ENCODE measurements around the gene XYLT1. TPM values are rescaled to one million over a fixed set of nuclear protein-coding genes. Genes with fewer than 3 reads are reported as not detected.

XYLT1 gene
- total and polyA plus RNA-seq, 2 of the 4 experiments (the other 2 are of a cell fraction): 9.0 to 12.7 TPM

DNA sequence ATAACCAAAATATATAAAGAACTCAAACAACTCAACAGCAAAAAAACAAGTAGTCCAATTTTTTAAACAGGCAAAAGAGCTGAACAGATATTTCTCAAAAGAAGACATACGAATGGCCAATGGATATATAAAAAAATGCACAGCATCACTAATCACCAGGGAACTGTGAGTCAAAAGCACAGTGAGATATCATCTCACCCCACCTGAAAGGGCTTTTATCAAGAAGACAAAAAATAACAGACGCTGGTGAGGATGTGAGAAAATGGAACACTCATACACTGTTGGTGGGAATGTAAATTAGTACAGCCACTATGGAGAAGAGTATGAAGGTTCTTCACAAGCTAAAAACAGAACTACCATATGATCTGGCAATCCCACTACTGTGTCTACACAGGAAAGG lies 7.4 kb downstream of the XYLT1 start:
- intact Hi-C loops (cut with micrococcal nuclease): loop anchor here (10.0 kb wide), 1 partner anchor 389 kb away; no protein-coding TSS in a partner anchor
- CTCF ChIA-PET: interaction anchor here (1.5 kb wide), 1 partner anchor 56 kb away, joined by 4 read pairs; no protein-coding TSS in a partner anchor
- no TSS peak for BruUV-seq (replicated peaks)

More for the DNA sequence above, 7.4 kb downstream of the XYLT1 start:
- Histone ChIP-seq H3K4me1 (ENCODE audit: control insufficient read depth, insufficient read depth, low read length) (peaks cover 6% of the 10 kb centered on the region), H3K27ac (ENCODE audit: insufficient read depth, low read length) (no peak overlapping the region), H3K4me3 (ENCODE audit: insufficient read depth, low read depth, low read length) (no peak overlapping the region), H4K20me1 (ENCODE audit: insufficient read depth, low read length) (peaks cover 49% of the 10 kb centered on the region), H3K9me3 (ENCODE audit: control insufficient read depth, insufficient read depth, low read length) (no peaks in the 10 kb centered on the region), H4K91ac (ENCODE audit: insufficient read depth, low read depth, low read length) (no peak overlapping the region), H3K23ac (ENCODE audit: low read depth, low read length) (no peak overlapping the region), H3K9ac (ENCODE audit: low read depth, low read length) (no peak overlapping the region), H3K56ac (ENCODE audit: extremely low read depth, insufficient read depth, low read length) (no peak overlapping the region), H4K8ac (ENCODE audit: low read depth in 2 of 2, low read length in 2 of 2) (no peak overlapping the region), H2BK5ac (ENCODE audit: low read depth, low read length, poor library complexity, severe bottlenecking) (no peak overlapping the region), H3K4ac (ENCODE audit: low read depth, low read length) (no peak overlapping the region), H3K27me3 (ENCODE audit: control insufficient read depth, insufficient read depth, low read length) (no peaks in the 10 kb centered on the region), H2AFZ (replicated peaks; ENCODE audit: low read length, poor library complexity) (no peak overlapping the region), H2BK20ac (ENCODE audit: low read depth, low read length) (no peak overlapping the region), H3K9me1 (ENCODE audit: insufficient read depth, low read length) (peaks cover 14% of the 10 kb centered on the region), H2BK120ac (ENCODE audit: low read depth, low read length) (no peak overlapping the region), H2AK5ac (ENCODE audit: low read depth, low read length) (no peak overlapping the region), H3K14ac (replicated peaks; ENCODE audit: low read depth, low read length) (no peak overlapping the region), H3K79me1 (ENCODE audit: low read depth in 1 of 2, low read length in 2 of 2) (peaks cover 24 to 59% of the 10 kb centered on the region in 2 experiments; a peak in 3 of 4 replicates), H2BK15ac (ENCODE audit: low read depth, low read length) (no peak overlapping the region), H3K4me2 (ENCODE audit: low read depth, low read length) (no peak overlapping the region), H4K5ac (ENCODE audit: low read depth, low read length) (no peak overlapping the region), H3K36me3 (ENCODE audit: control insufficient read depth, insufficient read depth, low read length) (no peaks in the 10 kb centered on the region), H2AK9ac (replicated peaks; ENCODE audit: low read depth, low read length, poor library complexity) (no peak overlapping the region), H3K18ac (ENCODE audit: low read depth, low read length) (no peak overlapping the region)
- no peak for ATAC-seq (ENCODE audit: low read depth)
- dilution Hi-C loops (cut with HindIII; ENCODE audit: low sequenced_read_pairs, unreplicated experiment): no loop called here
- WGBS, 2 experiments (ENCODE audit: extremely low coverage in 2 of 2, insufficient read length in 1 of 2): no CpG with 5 or more reads among the region's 2 CpGs
- in situ Hi-C loops (cut with MboI; ENCODE audit: low sequenced_read_pairs): loop anchor here (25.0 kb wide), 2 partner anchors 251 to 601 kb away; no protein-coding TSS in a partner anchor
- POLR2A ChIA-PET (ENCODE audit: unreplicated experiment): no interaction called here
- TF ChIP-seq MAZ (IDR thresholded peaks at IDR 0.05; ENCODE audit: borderline replicate concordance, low read depth, low read length): no peak
- TF ChIP-seq NFE2L2 (IDR thresholded peaks at IDR 0.05; ENCODE audit: low read depth, low read length): no peak
- no peak for TF ChIP-seq MXI1 (IDR thresholded peaks at IDR 0.05; ENCODE audit: borderline replicate concordance, low read depth, low read length)
- TF ChIP-seq RFX5 (IDR thresholded peaks at IDR 0.05; ENCODE audit: low read depth, low read length): peak; percentile 40; the same call in 1 of the 2 replicates
- no peak for TF ChIP-seq POLR2A (IDR thresholded peaks at IDR 0.05; ENCODE audit: low read depth, low read length)
- TF ChIP-seq FOS (IDR thresholded peaks at IDR 0.05; ENCODE audit: low read depth, low read length): no peak
- no peak for TF ChIP-seq ELK1 (IDR thresholded peaks at IDR 0.05; ENCODE audit: borderline replicate concordance, low read depth, low read length)
- no peak for TF ChIP-seq CEBPB (IDR thresholded peaks at IDR 0.05; ENCODE audit: low read depth, low read length)
- no peak for DNase-seq
